Omental fat pad (tissue), 4 donors: ENCODE results near the gene PRICKLE2. TPM values are rescaled to one million over a fixed set of nuclear protein-coding genes. Genes with fewer than 3 reads are reported as not detected.

Experiments used
- ATAC-seq: fragments of 150-250 bp; one replicate; pipeline ENCODE4 v1.9.1; 2016; ENCODE audit warnings: mild to moderate bottlenecking, moderate library complexity; ENCODE audit not compliant: low FRiP score
- DNase-seq: peaks from one replicate; pipeline ENCODE4 v3.0.0-alpha.2; 2019; ENCODE audit warnings: low spot score
- total RNA-seq, 4 donors: library from RNA; depleted of rRNA; stranded (reverse); fragments of >200 nt; gene quantifications; one replicate each; pipeline ENCODE4 v1.1.0, GENCODE V29; 2016
- TF ChIP-seq, protein P1 (sequence below), 3 donors: fragments of 450-650 bp; IDR thresholded peaks; one replicate each; pipeline ENCODE4 v1.5.1; 2016 to 2017; ENCODE audit warnings: antibody characterized with exemption in 3 of 3, mild to moderate bottlenecking in 3 of 3, moderate library complexity in 2 of 3

PRICKLE2 gene
- total RNA-seq, 4 donors from 2014 or later: 56.1 to 88.4 (median 81.3) TPM

- TF ChIP-seq, protein P1, sequence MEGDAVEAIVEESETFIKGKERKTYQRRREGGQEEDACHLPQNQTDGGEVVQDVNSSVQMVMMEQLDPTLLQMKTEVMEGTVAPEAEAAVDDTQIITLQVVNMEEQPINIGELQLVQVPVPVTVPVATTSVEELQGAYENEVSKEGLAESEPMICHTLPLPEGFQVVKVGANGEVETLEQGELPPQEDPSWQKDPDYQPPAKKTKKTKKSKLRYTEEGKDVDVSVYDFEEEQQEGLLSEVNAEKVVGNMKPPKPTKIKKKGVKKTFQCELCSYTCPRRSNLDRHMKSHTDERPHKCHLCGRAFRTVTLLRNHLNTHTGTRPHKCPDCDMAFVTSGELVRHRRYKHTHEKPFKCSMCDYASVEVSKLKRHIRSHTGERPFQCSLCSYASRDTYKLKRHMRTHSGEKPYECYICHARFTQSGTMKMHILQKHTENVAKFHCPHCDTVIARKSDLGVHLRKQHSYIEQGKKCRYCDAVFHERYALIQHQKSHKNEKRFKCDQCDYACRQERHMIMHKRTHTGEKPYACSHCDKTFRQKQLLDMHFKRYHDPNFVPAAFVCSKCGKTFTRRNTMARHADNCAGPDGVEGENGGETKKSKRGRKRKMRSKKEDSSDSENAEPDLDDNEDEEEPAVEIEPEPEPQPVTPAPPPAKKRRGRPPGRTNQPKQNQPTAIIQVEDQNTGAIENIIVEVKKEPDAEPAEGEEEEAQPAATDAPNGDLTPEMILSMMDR (IDR thresholded peaks at IDR 0.05): no peak
- DNase-seq (no peak), ATAC-seq (no peak)
Measured at GRCh38 chr3:64134882-64135281, 90.4 kb downstream of the PRICKLE2 start.

- no peak for ATAC-seq
- DNase-seq: no peak
- TF ChIP-seq, protein P1 (IDR thresholded peaks at IDR 0.05): no peak
Measured at GRCh38 chr3:64133987-64134386, 91.3 kb downstream of the PRICKLE2 start.

GRCh38 chr3:64133272-64133671 lies 92.0 kb downstream of the PRICKLE2 start:
- DNase-seq (no peak), ATAC-seq (no peak)
- TF ChIP-seq, protein P1 (IDR thresholded peaks at IDR 0.05): no peak

DNA sequence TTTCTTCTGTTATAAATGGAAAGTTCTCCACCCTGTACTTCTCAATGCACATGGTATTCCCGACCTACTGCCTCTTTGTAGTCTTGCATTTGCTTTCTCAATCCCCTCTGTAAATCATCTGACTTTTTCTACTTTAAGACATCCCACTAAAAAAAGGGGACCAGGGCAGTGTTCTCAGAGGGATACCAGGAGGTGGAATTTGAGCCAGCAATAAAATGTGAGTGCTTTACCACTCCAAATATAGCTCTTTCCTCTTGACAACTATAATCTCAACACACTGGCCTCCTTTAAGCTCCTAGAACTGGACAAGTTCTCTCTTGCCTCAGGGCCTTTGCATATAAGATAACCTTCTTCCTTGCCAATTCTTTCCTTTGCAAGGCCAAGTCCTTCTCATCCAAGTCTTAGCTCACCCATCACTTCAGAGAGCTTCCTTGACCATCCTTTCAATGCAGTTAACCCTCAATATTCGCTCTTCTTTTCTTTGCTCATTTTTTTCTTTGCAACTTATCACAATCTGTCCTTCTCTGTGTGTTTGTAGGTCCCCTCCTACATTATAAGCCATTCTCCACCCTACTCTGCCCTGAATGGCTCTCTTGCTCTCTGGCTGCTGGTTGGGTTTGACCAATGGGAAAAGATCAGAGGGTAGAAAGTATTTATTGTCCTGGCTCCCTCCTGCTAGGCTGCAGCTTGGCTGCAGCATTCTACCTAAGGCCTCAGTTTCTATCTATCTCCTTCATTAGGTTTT lies 93.4 kb downstream of the PRICKLE2 start:
- TF ChIP-seq, protein P1 (IDR thresholded peaks at IDR 0.05): no peak
- DNase-seq (no peak), ATAC-seq (no peak)

- ATAC-seq: no peak
- TF ChIP-seq, protein P1 (IDR thresholded peaks at IDR 0.05): no peak
- no peak for DNase-seq
Measured at GRCh38 chr3:64130436-64130835, 94.8 kb downstream of the PRICKLE2 start.

GRCh38 chr3:64129581-64129980 lies 95.7 kb downstream of the PRICKLE2 start:
- DNase-seq: no peak
- no peak for ATAC-seq
- TF ChIP-seq, protein P1 (IDR thresholded peaks at IDR 0.05): no peak

DNA sequence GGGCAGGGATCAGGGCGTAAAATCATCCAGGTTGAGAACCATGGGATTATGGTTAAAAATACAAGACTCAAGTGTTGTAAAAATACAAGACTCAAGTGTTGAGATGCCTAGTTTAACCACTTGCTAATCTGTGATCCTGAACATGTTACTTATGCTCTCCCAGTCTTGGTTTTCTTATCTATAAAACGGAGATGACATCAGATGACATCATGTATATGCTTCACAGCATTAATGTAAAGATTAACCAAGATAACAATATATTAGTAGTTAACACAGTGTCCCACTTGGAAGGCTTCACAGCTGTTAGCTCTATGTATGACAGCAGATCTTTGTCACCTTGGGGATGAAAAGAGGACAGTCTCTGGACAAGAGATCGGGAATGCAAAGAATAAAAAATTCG lies 96.2 kb downstream of the PRICKLE2 start:
- DNase-seq: no peak
- TF ChIP-seq, protein P1 (IDR thresholded peaks at IDR 0.05): no peak
- ATAC-seq: no peak
